Subcutaneous abdominal adipose tissue (tissue), 5 donors: ENCODE measurements around the gene FUT1.

Source experiments
- H3K27ac ChIP-seq: one replicate; pipeline ENCODE4 v1.7.0; 2013; ENCODE audit warnings: low read depth, mild to moderate bottlenecking, inconsistent platforms, low read length, moderate library complexity
- H3K27me3 ChIP-seq, 5 donors: one replicate each; pipeline ENCODE4 v1.7.0; 2013; ENCODE audit warnings: low read length in 5 of 5, inconsistent platforms in 1 of 5; ENCODE audit not compliant: control insufficient read depth in 5 of 5, insufficient read depth in 4 of 5
- H3K36me3 ChIP-seq, 5 donors: one replicate each; pipeline ENCODE4 v1.7.0; 2013; ENCODE audit warnings: low read length in 5 of 5; ENCODE audit not compliant: control insufficient read depth in 5 of 5, insufficient read depth in 5 of 5
- H3K4me1 ChIP-seq, 5 donors: one replicate each; pipeline ENCODE4 v1.7.0; 2013; ENCODE audit warnings: low read length in 5 of 5, mild to moderate bottlenecking in 3 of 5, moderate library complexity in 1 of 5; ENCODE audit not compliant: control insufficient read depth in 5 of 5, insufficient read depth in 5 of 5
- H3K4me3 ChIP-seq, 5 donors: one replicate each; pipeline ENCODE4 v1.7.0; 2013; ENCODE audit warnings: low read length in 5 of 5, low read depth in 1 of 5
- H3K9ac ChIP-seq, 5 donors: one replicate each; pipeline ENCODE4 v1.7.0; 2013; ENCODE audit warnings: low read length in 5 of 5, mild to moderate bottlenecking in 4 of 5, moderate library complexity in 3 of 5
- H3K9me3 ChIP-seq, 5 donors: one replicate each; pipeline ENCODE4 v1.7.0; 2013; ENCODE audit warnings: low read length in 5 of 5; ENCODE audit not compliant: control insufficient read depth in 5 of 5
- donor health status: healthy.
- donor health status: healthy.
- donor health status: healthy.
- donor health status: healthy.
- donor health status: healthy.

FUT1 gene

GRCh38 chr19:48711106-48711662 lies 41.3 kb downstream of the FUT1 start:
- H3K36me3 ChIP-seq = no peaks in the 10 kb centered on the region
- no peak overlapping the region for H3K27ac ChIP-seq
- H3K4me1 ChIP-seq = peaks cover 2 to 29% (median 22%) of the 10 kb centered on the region in 5 donors
- H3K9ac ChIP-seq = no peak overlapping the region
- H3K9me3 ChIP-seq = peaks cover 0 to 7% (median 5%) of the 10 kb centered on the region in 5 donors
- no peak overlapping the region for H3K4me3 ChIP-seq
- H3K27me3 ChIP-seq = no peaks in the 10 kb centered on the region

- Histone ChIP-seq H3K4me3 (no peak overlapping the region), H3K27me3 (no peaks in the 10 kb centered on the region), H3K9ac (no peak overlapping the region), H3K4me1 (peaks cover 0 to 7% (median 4%) of the 10 kb centered on the region in 5 donors), H3K36me3 (peaks cover 0 to 3% (median 0%) of the 10 kb centered on the region in 5 donors), H3K9me3 (peaks cover 0 to 7% (median 5%) of the 10 kb centered on the region in 5 donors), H3K27ac (no peak overlapping the region)
Measured at GRCh38 chr19:48708471-48708870, 44.0 kb downstream of the FUT1 start.

DNA sequence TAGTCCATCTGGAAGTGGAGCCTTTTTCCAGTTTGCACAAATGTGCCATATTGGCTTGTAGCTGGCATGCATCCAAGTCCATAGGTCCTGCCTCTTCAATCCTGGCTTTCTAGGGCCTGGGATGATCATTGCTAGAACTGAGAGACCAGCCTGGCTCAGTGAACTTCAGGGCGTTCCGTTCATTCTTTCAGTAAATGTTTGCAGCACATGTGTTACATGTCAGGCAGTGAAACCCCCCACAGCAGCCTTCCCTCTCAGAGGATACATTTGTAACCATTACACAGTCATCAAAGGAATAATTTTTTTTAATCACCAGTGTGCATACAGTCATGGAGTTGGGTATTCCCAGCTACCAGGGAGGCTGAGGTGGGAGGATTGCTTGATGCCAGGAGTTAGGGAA lies 47.0 kb downstream of the FUT1 start:
- Histone ChIP-seq H3K27ac (no peak overlapping the region), H3K27me3 (no peaks in the 10 kb centered on the region), H3K4me3 (no peak overlapping the region), H3K4me1 (no peaks in the 10 kb centered on the region), H3K9ac (no peak overlapping the region), H3K36me3 (peaks cover 0 to 4% (median 0%) of the 10 kb centered on the region in 5 donors), H3K9me3 (no peaks in the 10 kb centered on the region)

- Histone ChIP-seq H3K27me3 (no peaks in the 10 kb centered on the region), H3K4me3 (no peak overlapping the region), H3K9ac (no peak overlapping the region), H3K9me3 (no peaks in the 10 kb centered on the region), H3K27ac (no peak overlapping the region), H3K36me3 (peaks cover 0 to 4% (median 0%) of the 10 kb centered on the region in 5 donors), H3K4me1 (peaks cover 0 to under 1% (median 0%) of the 10 kb centered on the region in 5 donors)
Measured at GRCh38 chr19:48703316-48703715, 49.1 kb downstream of the FUT1 start.

GRCh38 chr19:48702701-48703100 lies 49.7 kb downstream of the FUT1 start:
- no peak overlapping the region for H3K9ac ChIP-seq
- no peak overlapping the region for H3K4me3 ChIP-seq
- peaks cover 0 to 4% (median 0%) of the 10 kb centered on the region in 5 donors for H3K36me3 ChIP-seq
- H3K9me3 ChIP-seq = no peaks in the 10 kb centered on the region
- peaks cover 0 to 3% (median 0%) of the 10 kb centered on the region in 5 donors for H3K27me3 ChIP-seq
- peaks cover 0 to 4% (median 0%) of the 10 kb centered on the region in 5 donors for H3K4me1 ChIP-seq
- no peak overlapping the region for H3K27ac ChIP-seq

- Histone ChIP-seq H3K27me3 (peaks cover 10 to 15% (median 13%) of the 10 kb centered on the region in 5 donors), H3K4me1 (peaks cover 0 to 14% (median 10%) of the 10 kb centered on the region in 5 donors), H3K27ac (no peak overlapping the region), H3K36me3 (no peaks in the 10 kb centered on the region), H3K9me3 (no peaks in the 10 kb centered on the region), H3K9ac (no peak overlapping the region), H3K4me3 (no peak overlapping the region)
Measured at GRCh38 chr19:48698046-48698445, 54.4 kb downstream of the FUT1 start.
